ENCODE data around the gene RPL29.

RPL29 gene

DNA sequence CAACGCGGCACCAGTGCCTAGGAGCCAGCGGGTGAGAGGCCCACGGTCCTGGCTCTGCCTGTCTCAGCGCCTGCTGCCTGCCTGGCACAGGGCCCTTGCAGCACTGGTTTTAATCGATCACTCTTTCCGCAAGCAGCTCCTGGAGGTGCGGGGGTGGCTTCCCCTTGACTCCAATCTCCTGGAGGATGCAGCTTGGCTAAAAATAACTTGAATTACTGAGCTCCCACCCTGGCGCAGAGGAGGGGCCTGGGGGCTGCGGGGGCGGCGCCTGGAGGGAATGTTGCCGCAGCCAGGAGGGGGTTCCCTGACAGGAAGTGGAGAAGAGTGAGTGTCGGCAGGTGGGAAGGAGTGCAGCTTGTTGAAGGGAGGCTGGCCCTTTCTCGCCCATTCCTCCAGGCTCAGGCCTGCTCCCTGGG is 9.9 kb upstream of the RPL29 start:
- H3K27ac ChIP-seq (ENCODE audit: low read length) = no peak overlapping the region

GRCh38 chr3:52004906-52005395 is 9.3 kb upstream of the RPL29 start:
- Histone ChIP-seq H3K27ac (ENCODE audit: low read length) (no peak overlapping the region), H3K4me1 (ENCODE audit: control insufficient read depth, insufficient read depth, low read length) (peaks cover 12% of the 10 kb centered on the region)

More for the DNA sequence above, 9.9 kb upstream of the RPL29 start:
- Histone ChIP-seq H3K36me3 (ENCODE audit: control insufficient read depth, insufficient read depth, low read length) (no peaks in the 10 kb centered on the region), H3K4me1 (ENCODE audit: control insufficient read depth, insufficient read depth, low read length) (peaks cover 12% of the 10 kb centered on the region), H3K27me3 (ENCODE audit: control insufficient read depth, insufficient read depth, low read length) (no peaks in the 10 kb centered on the region), H3K9me3 (ENCODE audit: control insufficient read depth, insufficient read depth, low read length) (no peaks in the 10 kb centered on the region), H3K4me3 (ENCODE audit: low read length) (no peak overlapping the region)
- DNase-seq (ENCODE audit: low read depth, low spot score) = no peak
- WGBS (ENCODE audit: insufficient coverage, insufficient read length) = no CpG with 5 or more reads among the region's 15 CpGs

GRCh38 chr3:52004163-52004787 is 8.6 kb upstream of the RPL29 start:
- Histone ChIP-seq H3K4me3 (ENCODE audit: low read length) (no peak overlapping the region), H3K4me1 (ENCODE audit: control insufficient read depth, insufficient read depth, low read length) (peaks cover 12% of the 10 kb centered on the region), H3K9me3 (ENCODE audit: control insufficient read depth, insufficient read depth, low read length) (no peaks in the 10 kb centered on the region), H3K36me3 (ENCODE audit: control insufficient read depth, insufficient read depth, low read length) (no peaks in the 10 kb centered on the region), H3K27ac (ENCODE audit: low read length) (no peak overlapping the region), H3K27me3 (ENCODE audit: control insufficient read depth, insufficient read depth, low read length) (no peaks in the 10 kb centered on the region)
- DNase-seq (ENCODE audit: low read depth, low spot score) = no peak
- WGBS (ENCODE audit: insufficient coverage, insufficient read length) = no CpG with 5 or more reads among the region's 16 CpGs

More at GRCh38 chr3:52004906-52005395, 9.3 kb upstream of the RPL29 start:
- no peak overlapping the region for H3K4me3 ChIP-seq (ENCODE audit: low read length)
- no CpG with 5 or more reads among the region's 4 CpGs for WGBS (ENCODE audit: insufficient coverage, insufficient read length)
- no peaks in the 10 kb centered on the region for H3K27me3 ChIP-seq (ENCODE audit: control insufficient read depth, insufficient read depth, low read length)
- no peak for DNase-seq (ENCODE audit: low read depth, low spot score)
- H3K36me3 ChIP-seq (ENCODE audit: control insufficient read depth, insufficient read depth, low read length) = no peaks in the 10 kb centered on the region
- H3K9me3 ChIP-seq (ENCODE audit: control insufficient read depth, insufficient read depth, low read length) = no peaks in the 10 kb centered on the region

- no peak for DNase-seq (ENCODE audit: low read depth, low spot score)
- H3K9me3 ChIP-seq (ENCODE audit: control insufficient read depth, insufficient read depth, low read length) = no peaks in the 10 kb centered on the region
- no peaks in the 10 kb centered on the region for H3K27me3 ChIP-seq (ENCODE audit: control insufficient read depth, insufficient read depth, low read length)
- WGBS (ENCODE audit: insufficient coverage, insufficient read length) = no CpG with 5 or more reads among the region's 6 CpGs
- no peaks in the 10 kb centered on the region for H3K36me3 ChIP-seq (ENCODE audit: control insufficient read depth, insufficient read depth, low read length)
- peaks cover 16% of the 10 kb centered on the region for H3K4me1 ChIP-seq (ENCODE audit: control insufficient read depth, insufficient read depth, low read length)
- no peak overlapping the region for H3K4me3 ChIP-seq (ENCODE audit: low read length)
- H3K27ac ChIP-seq (ENCODE audit: low read length) = no peak overlapping the region
Measured at GRCh38 chr3:52002748-52003147, 7.1 kb upstream of the RPL29 start.

- no peaks in the 10 kb centered on the region for H3K36me3 ChIP-seq (ENCODE audit: control insufficient read depth, insufficient read depth, low read length)
- H3K9me3 ChIP-seq (ENCODE audit: control insufficient read depth, insufficient read depth, low read length) = no peaks in the 10 kb centered on the region
- WGBS (ENCODE audit: insufficient coverage, insufficient read length) = no CpG with 5 or more reads among the region's 18 CpGs
- peaks cover 16% of the 10 kb centered on the region for H3K4me1 ChIP-seq (ENCODE audit: control insufficient read depth, insufficient read depth, low read length)
- no peak overlapping the region for H3K27ac ChIP-seq (ENCODE audit: low read length)
- H3K4me3 ChIP-seq (ENCODE audit: low read length) = no peak overlapping the region
- peak; percentile 90 for DNase-seq (ENCODE audit: low read depth, low spot score)
- no peaks in the 10 kb centered on the region for H3K27me3 ChIP-seq (ENCODE audit: control insufficient read depth, insufficient read depth, low read length)
Measured at GRCh38 chr3:52001443-52001974, 5.8 kb upstream of the RPL29 start.

DNA sequence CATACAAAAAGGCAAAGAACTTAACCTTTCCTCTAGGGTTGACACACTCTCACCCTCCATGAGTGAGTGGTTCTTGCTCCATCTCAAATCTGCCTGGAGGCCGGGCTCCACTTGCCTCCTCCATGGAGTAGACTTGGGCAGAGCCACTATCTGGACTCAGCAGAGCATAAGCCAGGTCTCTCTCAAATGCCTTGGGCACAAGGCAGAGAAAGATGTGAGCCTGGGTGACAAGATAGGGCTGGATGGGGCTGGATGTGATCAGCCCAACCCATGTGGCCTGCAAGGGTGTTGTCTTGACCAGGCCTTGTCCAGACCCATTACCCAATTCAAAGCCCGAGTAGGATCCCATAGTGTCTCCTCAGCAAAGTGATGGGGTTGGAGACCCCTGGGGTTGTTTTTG is 4.2 kb upstream of the RPL29 start:
- no CpG with 5 or more reads among the region's 2 CpGs for WGBS (ENCODE audit: insufficient coverage, insufficient read length)
- H3K27ac ChIP-seq (ENCODE audit: low read length) = no peak overlapping the region
- no peak for DNase-seq (ENCODE audit: low read depth, low spot score)
- no peaks in the 10 kb centered on the region for H3K27me3 ChIP-seq (ENCODE audit: control insufficient read depth, insufficient read depth, low read length)
- 0 out of 2 replicates have a peak, but pooled peaks cover 1% of the 10 kb centered on the region for H3K36me3 ChIP-seq (ENCODE audit: control insufficient read depth, insufficient read depth, low read length)
- H3K9me3 ChIP-seq (ENCODE audit: control insufficient read depth, insufficient read depth, low read length) = no peaks in the 10 kb centered on the region
- no peak overlapping the region for H3K4me3 ChIP-seq (ENCODE audit: low read length)
- peaks cover 5% of the 10 kb centered on the region for H3K4me1 ChIP-seq (ENCODE audit: control insufficient read depth, insufficient read depth, low read length)

DNA sequence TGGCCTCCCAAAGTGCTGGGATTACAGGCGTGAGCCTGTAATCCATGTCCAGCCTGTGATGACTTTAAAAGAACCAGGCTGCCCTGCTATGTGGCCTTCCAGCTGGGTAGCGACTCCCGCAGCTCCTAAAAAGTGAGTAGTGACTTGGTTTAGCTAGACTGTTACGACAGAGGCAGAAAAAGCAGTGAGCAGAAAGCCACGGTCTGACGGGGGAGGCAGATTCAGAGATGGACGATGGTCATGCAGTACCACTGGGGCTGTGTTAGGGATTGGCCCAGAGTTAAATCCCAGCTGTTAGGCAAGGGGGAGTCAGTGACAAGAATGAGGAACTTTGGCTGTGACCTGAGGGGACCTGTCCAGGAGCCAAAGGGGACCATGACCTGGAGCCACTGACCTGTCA is 3.1 kb upstream of the RPL29 start:
- no peak overlapping the region for H3K4me3 ChIP-seq (ENCODE audit: low read length)
- no peaks in the 10 kb centered on the region for H3K27me3 ChIP-seq (ENCODE audit: control insufficient read depth, insufficient read depth, low read length)
- no CpG with 5 or more reads among the region's 7 CpGs for WGBS (ENCODE audit: insufficient coverage, insufficient read length)
- H3K36me3 ChIP-seq (ENCODE audit: control insufficient read depth, insufficient read depth, low read length) = peaks cover 12% of the 10 kb centered on the region
- no peak for DNase-seq (ENCODE audit: low read depth, low spot score)
- H3K9me3 ChIP-seq (ENCODE audit: control insufficient read depth, insufficient read depth, low read length) = no peaks in the 10 kb centered on the region
- H3K27ac ChIP-seq (ENCODE audit: low read length) = no peak overlapping the region
- H3K4me1 ChIP-seq (ENCODE audit: control insufficient read depth, insufficient read depth, low read length) = peaks cover 6% of the 10 kb centered on the region; the same call in 1 of the 2 replicates

DNA sequence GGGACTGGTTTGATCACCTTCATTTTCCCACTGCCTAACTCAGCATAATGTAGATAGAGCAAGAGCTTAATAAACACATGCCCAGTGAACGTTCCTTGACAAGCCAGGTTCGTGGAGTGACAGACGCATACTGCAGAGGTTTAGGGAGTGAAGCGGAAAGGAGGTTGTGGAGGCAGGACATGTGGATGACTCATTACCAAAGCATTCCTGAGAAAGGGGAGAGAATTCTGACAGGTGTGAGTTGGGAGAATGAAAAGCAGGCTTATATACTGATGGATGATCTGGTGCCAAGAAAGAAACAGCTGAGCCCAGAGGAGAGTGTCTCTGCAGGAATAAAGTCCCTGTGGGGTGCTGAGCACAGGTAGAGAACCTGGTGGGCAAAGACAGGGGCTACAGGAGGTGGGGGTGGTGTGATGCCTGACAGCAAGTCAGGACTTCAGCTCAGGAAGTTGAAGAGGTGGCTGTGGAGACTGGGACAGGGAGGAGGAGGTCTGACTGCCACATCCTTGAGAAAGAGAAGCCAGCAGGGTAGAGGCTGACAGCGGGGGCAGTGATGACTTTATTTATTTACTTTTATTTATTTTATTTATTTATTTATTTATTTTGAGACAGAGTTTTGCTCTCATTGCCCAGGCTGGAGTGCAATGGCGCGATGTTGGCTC is 2.4 kb upstream of the RPL29 start:
- no CpG with 5 or more reads among the region's 7 CpGs for WGBS (ENCODE audit: insufficient coverage, insufficient read length)

DNA sequence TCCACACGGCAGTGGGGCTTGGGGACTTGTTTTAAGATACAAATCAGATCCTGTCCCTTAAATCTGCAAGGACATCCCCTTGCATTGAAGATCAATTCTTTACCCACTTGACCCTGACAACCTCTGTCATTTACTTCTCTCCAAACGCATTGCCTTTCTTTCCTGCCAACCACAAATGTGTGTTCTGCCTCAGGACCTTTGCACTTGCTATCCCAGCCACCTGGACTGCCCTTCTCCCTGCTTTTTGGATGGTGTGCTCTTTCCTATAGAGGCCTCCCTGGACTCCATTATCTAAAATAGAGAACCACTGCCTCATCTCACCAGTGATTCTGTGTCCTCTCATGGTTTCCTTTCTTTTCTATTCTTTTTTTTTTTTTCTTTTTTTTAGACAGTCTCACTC is 1.5 kb upstream of the RPL29 start:
- no peaks in the 10 kb centered on the region for H3K9me3 ChIP-seq (ENCODE audit: control insufficient read depth, insufficient read depth, low read length)

More for the DNA sequence above, 2.4 kb upstream of the RPL29 start:
- no peak for DNase-seq (ENCODE audit: low read depth, low spot score)
- peaks cover 6% of the 10 kb centered on the region; the same call in 1 of the 2 replicates for H3K4me1 ChIP-seq (ENCODE audit: control insufficient read depth, insufficient read depth, low read length)
- no peak overlapping the region for H3K27ac ChIP-seq (ENCODE audit: low read length)
- no peaks in the 10 kb centered on the region for H3K9me3 ChIP-seq (ENCODE audit: control insufficient read depth, insufficient read depth, low read length)
- peaks cover 17% of the 10 kb centered on the region for H3K36me3 ChIP-seq (ENCODE audit: control insufficient read depth, insufficient read depth, low read length)
- H3K27me3 ChIP-seq (ENCODE audit: control insufficient read depth, insufficient read depth, low read length) = no peaks in the 10 kb centered on the region
- no peak overlapping the region for H3K4me3 ChIP-seq (ENCODE audit: low read length)

DNA sequence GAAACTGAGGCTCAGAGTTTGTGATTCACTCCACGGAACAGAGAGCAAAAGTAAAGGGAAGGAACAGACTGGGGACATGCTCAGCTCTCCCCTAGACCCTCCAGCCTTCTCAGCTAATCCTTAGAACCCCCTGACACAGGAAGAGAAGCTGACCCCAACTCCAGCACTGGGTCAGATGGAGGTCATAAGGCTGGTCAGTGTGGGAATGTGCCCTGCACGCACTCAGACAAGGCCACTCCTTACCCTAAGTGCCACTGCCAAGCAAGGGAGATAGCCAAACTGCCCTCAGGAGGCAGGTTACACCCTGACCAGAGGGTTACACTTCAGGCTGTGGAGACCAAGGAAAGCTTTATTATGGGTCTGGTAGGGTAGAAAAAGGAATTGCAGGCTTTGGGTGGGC is 1.2 kb downstream of the RPL29 start:
- peaks cover 6% of the 10 kb centered on the region for H3K4me1 ChIP-seq (ENCODE audit: control insufficient read depth, insufficient read depth, low read length)
- peak overlapping the region; percentile 4; the same call in 1 of the 2 replicates for H3K4me3 ChIP-seq (ENCODE audit: low read length)
- H3K36me3 ChIP-seq (ENCODE audit: control insufficient read depth, insufficient read depth, low read length) = peaks cover 27% of the 10 kb centered on the region
- H3K9me3 ChIP-seq (ENCODE audit: control insufficient read depth, insufficient read depth, low read length) = no peaks in the 10 kb centered on the region
- no peak for DNase-seq (ENCODE audit: low read depth, low spot score)
- no peak overlapping the region for H3K27ac ChIP-seq (ENCODE audit: low read length)
- WGBS (ENCODE audit: insufficient coverage, insufficient read length) = no CpG with 5 or more reads among the region's 2 CpGs
- no peaks in the 10 kb centered on the region for H3K27me3 ChIP-seq (ENCODE audit: control insufficient read depth, insufficient read depth, low read length)

More for the DNA sequence above, 1.5 kb upstream of the RPL29 start:
- Histone ChIP-seq H3K4me3 (ENCODE audit: low read length) (no peak overlapping the region), H3K36me3 (ENCODE audit: control insufficient read depth, insufficient read depth, low read length) (peaks cover 24% of the 10 kb centered on the region), H3K4me1 (ENCODE audit: control insufficient read depth, insufficient read depth, low read length) (peaks cover 6% of the 10 kb centered on the region), H3K27me3 (ENCODE audit: control insufficient read depth, insufficient read depth, low read length) (no peaks in the 10 kb centered on the region), H3K27ac (ENCODE audit: low read length) (no peak overlapping the region)
- no CpG with 5 or more reads among the region's 2 CpGs for WGBS (ENCODE audit: insufficient coverage, insufficient read length)
- no peak for DNase-seq (ENCODE audit: low read depth, low spot score)
